HG02943 (cell line): ENCODE data around the gene FBRSL1.

ENCODE experiments used
- ATAC-seq: cut with Tn5 transposase; IDR thresholded peaks from one replicate; pipeline ENCODE4 v1.9.1; 2021; ENCODE audit warnings: mild to moderate bottlenecking, low read depth, moderate library complexity; ENCODE audit not compliant: unreplicated experiment

FBRSL1 gene

DNA sequence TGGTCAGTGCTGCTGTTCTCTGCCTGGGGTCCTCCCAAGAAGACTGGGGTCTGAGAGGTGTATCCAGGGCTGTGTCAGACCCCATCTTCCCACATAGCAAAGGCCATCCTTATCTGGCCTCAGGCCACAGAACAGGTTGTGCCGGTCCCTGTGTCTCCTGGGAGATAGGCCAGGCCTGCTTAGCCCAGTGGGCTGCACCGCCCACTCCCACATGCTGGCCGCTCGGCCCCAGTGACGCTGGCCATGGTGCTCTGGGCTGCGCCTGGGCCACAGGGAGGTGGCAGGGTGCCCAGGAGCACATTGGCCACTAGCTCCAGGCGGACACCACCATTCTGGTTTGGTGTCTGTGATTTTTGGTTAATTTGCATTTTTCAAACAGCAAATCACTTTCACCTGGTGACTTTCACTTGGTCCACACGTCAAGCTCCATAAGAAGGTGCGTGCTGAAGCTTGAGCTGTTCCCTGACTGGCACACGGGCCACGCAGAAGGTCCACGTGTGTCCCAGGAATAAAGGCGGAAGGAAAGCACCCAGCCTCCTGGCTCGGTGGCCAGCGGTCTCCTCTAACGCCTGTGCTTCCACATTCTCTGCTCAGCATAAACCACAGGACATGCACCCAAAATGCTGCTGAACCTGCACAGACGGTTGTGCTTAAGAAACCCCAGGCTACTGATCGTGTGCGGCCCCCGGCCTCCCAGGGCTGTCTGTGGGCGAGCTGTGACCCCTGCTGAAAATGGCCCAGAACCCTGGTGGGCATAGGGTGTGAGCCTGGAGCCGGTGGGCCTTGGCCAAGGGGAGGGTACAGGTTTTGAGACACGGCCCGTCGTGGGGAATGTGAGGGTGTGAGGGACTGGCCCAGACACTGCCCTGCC is 4.6 kb downstream of the FBRSL1 start:
- ATAC-seq, result no peak

DNA sequence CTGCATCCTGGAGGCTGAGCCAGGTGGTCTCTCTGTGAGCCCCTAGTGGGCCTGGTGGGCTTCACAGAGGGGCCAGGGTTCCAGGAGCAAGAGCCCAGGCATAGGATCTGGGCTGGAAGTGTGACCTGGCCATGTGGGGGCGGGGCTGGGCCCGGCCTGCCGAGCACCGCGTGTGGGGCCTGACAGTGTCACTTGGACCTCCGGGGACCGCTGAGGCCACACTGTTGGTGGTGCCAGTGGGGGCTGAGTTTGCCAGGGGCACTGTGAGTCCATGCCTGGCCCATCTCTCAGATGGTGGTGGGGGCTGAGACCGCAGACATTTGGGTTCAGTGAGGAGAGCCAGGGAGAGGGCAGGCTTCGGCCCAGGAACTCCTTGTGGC is 5.2 kb downstream of the FBRSL1 start:
- no peak for ATAC-seq

DNA sequence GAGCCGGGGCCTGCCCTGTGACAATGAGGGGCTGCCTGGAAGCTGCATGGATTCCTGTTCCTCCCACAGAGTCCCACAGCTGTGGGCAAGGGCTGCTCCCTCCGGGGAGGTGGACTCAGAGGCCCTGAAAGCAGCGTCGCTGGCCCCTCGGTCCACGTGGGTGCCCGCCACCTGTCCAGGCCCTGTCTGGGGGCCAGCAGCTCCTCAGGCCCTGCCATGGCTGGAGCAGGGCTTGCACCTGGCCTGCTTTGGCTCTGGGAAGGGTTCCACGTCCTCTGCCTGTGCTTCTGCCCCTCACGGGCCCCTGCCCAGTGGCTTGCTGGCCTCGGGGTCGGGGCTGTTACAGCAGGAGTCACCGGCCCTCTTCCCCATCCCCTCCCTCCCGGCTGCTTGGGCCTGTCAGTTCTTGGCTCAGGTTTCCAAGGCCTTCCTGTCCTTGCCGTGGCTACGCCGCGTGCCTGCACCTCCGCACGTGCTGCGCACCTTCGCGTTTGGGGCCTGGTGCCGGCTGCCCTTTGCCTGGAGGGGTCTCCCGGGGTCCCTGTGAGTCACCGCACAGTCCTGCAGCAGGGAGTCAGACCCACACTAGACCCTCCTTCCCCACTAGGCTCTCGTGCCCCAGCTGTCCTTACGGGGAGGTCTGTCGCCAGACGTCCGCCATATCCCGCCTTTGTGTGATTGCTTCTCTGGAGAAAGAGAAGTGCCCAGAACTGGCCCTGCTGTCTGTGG is 5.8 kb downstream of the FBRSL1 start:
- no peak for ATAC-seq

DNA sequence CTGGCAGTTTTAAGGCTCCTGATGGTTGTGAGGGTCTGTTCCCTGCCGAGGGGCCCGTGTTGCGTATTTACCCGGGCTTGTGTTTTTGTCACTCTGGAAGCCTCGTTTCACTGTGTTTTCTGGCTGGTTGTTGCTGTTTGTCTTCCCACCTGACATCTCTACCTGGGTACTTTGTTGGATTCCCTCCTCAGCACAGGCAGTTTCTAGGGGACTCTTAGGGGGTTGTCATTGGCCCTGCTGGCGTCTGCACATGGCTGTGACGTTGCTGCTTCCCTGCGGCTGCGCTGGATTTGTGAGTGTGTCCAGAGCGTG is 6.4 kb downstream of the FBRSL1 start:
- ATAC-seq, result no peak

DNA sequence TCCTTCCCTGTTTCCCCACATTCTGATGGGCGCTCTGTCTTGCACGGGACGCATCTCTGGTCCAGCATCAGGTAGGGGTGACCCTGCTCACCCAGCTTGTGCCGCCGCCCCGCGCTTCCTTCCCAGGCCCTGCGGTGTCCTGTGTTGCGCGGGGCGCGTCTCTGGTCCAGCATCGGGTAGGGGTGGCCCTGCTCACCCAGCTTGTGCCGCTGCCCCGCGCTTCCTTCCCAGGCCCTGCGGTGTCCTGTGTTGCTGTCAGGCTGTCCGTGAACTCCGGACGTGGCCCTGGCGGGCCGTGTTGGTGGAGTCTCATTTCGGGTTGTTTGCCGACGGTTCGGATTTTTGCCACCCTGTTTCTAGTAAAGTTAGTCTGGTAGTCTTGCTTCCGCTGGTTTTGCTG is 6.8 kb downstream of the FBRSL1 start:
- ATAC-seq, result no peak

DNA sequence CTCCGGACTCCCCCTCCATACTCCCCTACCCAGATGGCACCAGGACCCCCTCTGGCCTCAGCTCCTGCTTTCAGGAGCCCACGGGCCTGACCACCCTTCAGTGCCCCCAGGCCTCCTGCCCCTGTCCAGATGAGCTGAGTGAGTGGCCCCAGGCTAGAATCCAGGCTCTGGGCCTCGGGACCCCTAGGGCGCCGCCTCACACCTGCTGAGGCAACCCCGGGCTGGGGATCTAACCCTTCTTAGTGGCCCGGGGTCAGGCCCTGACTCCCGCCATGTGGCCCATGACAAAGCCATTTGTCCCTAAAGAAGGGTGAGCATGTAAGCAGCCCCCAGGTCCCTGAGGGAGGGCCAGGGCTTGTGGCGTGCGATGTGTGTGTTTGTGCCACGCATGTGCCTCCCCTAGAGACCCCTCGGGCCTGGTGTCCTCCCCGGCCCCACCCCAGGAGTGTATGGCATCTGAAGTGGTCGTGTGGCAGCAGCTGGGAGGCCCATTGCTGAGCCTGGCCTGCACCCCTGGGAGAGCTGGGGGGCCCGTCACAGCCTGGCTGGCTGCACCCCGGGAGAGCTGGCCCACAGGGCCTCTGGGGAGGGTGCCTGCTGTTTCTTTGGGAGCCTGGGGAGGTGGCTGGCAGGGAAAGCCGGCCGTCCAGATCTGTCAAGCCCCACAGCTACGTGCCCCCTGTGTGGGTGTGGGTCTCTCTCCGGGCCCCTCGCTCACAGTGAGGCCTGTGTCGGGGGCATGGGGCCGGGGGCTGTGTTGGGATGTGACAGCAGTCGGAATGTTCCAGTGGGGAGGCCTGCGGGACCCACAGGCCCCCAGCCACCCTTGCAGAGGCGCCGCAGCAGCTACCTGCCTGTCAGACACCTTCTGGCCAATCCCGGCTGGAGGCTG is 7.8 kb downstream of the FBRSL1 start:
- ATAC-seq, result no peak

DNA sequence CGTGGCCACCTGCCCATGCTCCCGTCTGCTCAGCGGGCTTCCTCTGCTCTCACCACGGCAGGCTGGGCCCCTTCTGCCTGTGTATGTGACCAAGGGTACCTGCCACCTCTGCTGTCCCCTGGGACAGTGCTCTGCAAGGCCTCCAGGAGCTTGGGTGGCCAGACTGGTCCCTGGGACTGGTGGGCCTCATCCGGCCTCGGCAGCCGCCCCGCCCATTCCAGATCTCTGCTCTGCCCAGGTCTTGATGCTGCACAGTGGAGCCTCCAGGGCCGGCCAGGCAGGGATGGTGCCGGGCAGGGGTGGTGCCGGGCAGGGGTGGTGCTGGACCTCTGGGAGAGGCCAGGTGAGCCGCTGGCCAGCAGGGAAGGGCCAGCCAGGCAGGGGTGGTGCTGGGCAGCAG is 9.0 kb downstream of the FBRSL1 start:
- ATAC-seq, result no peak

DNA sequence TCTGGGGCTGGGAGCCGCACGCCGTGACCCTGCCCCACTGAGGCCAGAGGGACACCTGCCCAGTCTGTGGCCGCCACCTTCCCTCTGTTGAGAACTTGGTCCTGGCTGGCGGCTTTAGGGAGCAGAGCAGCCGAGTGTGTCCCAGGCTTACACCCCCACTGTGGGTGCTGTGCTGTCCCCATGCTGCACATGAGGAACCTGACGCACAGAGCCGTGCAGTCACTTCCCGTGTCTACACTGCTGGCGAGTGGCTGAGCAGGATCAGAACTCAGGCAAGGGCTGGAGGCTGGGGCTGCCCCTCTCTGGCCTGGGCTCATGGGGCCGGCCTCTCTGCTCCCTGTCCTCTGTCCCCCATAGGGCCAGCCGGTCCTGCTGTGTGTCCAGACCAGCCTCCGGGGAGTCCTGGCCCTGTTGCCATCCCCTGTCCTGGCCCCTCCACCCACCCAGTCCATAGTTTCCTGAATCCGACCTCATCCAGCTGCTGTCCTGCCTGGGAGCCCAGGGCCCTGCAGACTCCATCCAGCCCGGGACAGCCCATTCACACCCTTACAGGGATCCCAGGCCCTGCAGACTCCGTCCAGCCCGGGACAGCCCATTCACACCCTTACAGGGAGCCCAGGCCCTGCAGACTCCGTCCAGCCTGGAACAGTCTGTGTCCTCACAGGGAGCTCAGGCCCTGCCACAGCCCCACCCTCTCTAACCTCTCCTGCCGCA is 10.3 kb downstream of the FBRSL1 start:
- no peak for ATAC-seq

DNA sequence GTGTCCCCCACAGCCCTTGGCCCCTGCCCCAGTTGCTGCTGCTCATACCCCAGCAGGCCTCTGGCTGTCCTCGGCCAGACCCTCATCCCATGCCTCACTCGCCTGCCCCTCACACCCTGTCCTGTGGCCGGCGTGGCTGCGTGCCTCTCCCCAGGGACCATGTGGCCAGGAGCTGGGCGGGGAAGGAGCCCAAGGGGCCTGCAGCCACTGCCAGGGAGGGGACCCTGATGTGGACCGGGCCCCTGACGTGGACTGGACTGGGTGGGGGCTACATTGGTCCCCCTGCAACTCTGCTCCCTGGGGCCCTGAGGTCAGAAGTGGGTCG is 10.9 kb downstream of the FBRSL1 start:
- no peak for ATAC-seq

DNA sequence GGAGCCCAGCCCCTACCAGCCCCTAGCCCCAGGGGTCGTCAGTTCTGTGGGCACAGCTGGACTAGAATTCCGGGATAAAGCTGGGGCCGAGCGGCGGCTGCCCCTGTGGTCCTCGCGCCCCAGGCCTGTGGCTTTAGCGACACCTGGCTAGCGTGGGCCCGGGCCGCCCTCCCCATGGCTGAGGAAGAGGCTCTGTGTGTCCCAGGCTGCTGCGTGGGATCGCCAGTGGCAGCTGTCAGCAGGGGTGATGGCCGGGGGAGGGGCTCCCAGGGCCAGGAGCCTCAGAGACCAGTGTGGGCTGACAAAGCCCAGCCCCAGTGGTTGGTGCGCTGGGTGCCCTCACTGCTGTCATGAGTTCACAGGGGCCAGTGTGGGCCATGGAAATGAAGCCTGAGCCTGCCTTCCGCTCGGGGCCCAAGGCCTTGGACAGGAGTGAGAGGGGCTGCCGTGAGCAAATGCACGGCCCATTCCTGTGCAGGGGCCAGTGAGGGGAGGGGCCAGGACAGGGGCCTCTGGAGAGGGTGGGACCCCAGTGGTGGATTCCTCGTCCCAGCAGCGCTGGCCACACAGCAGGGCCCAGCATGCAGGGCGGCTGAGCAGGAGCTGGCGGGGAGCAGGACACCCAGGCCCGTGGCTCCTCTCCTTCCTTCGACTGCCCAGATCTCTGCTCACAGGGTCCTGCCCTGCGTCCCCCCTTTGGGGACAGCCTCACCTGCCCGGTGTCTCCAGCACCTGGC is 11.4 kb downstream of the FBRSL1 start:
- ATAC-seq, result no peak

DNA sequence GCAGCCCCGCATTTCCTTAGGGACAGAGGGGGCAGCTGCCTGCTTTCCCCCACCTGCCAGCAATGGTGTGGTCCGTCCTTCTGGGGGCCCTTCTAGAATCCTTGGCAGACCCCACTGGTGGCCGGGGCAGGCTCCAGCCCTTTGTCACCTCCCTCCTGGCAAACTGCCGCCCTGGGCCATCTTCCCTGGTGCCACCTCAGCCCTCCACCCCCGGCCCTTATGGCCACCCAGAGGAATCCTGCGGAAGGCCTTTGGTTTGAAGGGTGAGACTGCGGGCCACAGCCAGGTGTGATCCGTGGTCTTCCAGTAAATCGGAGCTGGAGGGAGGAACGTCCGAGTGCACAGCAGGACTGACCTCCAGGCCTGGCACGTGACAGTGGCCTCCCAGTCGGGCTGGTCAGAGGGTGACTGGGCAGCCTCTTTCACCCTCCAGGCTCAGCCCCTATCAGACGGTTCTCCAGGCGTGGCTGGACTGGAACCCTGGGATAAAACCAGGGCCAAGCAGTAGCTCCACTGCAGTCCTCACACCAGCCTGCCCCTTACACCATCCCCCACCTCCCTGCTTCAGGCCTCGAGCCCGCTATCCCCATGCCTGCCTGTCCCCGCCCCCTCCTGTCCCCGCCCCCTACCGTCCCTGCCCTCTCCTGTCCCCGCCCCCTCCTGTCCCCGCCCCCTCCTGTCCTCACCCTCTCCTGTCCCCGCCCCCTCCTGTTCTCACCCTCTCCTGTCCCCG is 12.4 kb downstream of the FBRSL1 start:
- no peak for ATAC-seq

DNA sequence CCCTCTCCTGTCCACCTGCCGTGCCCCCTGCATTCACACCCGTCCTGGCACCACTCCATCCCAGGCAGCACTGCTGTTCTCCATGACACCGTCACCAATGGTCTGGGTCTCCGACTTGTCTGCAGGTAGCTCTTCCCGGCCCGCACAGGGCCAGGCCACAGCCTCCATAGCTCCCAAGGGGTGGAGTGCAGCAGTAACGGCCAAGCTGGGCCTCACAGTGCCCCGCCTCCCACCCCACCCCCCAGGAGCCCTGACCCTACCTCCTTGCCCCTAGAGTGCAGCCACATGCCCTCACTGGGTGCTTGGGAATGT is 12.9 kb downstream of the FBRSL1 start:
- ATAC-seq, result no peak

DNA sequence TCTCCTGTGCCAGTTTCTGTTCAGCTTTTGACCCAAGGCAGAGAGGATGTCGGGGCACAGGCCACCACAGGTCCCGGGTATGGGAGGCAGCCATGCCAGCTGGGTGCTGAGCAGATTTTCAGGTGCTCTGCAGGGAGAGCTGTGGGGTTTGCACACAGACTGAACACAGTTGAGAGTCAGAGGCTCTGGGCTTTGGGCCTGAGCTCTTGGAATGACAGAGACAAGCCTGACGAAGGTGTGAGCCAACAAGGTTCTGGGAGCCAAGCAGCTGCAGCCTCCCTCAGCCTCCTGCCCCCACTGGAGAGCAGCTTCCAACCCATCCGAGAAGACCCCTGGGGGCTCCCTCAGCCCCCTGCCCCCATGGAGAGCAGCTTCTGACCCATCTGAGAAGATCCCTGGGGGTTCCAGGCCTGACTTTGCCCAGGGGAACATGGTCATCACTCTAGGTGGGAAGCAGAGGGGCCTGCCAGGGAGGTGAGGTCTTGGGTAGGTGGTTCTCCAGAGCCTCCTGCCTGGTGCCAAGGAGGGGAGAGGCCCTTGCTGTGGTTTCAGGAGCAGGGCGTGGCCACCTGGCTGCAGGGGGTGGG is 13.8 kb downstream of the FBRSL1 start:
- no peak for ATAC-seq

DNA sequence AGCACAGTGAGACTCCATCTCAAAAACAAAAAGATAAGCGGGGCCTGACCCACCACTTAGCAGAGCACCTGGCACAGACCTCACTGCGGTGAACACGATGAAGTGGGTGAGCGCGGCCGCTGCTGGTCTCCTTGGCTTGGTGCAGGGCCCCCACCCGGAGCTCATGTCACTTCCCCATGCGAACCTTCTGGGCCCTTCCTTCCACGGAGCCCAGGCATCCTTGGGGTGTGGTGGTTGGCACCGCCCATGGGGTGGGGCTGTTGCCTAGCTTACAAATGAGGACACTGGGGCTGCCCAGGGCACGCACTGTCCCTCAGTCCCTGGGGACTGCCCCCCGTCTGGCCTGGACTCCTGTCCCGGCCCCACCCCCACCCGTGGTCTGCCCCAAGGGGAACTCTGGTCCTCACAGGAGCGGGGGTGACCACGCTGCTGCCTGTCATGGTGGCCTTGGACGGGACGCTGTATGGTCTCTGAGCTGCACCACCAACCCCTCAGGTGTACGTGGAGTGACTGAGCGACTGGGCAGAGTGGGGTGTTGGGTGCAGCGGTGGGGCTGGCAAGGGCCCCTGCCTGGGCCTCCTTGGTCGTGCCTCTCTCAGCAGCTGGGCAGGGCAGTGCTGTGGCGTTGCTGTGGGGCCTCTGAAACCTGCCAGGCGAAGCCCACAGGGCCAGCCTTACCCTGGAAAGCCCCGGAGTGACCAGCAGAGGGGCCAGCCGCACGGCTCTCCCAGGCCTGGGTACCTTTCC is 15.3 kb downstream of the FBRSL1 start:
- ATAC-seq, result no peak

DNA sequence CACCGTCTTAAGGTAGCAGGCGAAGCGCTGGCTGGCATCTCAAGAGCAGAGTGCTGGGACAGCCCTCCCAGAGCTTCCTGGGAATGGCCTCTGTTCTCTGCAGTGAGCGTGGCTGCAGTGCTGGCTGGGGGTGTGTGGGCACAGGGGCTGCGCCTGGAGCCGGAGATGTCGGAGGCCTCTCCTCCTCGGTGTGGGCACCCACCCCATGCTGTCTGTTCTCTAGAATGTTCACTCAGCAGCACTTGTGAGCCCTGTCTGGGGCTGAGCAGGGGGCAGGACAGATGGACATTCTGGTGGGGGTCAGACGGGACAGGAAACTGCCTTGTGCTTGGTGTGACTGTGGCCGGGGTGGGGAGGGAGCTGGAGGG is 15.9 kb downstream of the FBRSL1 start:
- ATAC-seq, result no peak

DNA sequence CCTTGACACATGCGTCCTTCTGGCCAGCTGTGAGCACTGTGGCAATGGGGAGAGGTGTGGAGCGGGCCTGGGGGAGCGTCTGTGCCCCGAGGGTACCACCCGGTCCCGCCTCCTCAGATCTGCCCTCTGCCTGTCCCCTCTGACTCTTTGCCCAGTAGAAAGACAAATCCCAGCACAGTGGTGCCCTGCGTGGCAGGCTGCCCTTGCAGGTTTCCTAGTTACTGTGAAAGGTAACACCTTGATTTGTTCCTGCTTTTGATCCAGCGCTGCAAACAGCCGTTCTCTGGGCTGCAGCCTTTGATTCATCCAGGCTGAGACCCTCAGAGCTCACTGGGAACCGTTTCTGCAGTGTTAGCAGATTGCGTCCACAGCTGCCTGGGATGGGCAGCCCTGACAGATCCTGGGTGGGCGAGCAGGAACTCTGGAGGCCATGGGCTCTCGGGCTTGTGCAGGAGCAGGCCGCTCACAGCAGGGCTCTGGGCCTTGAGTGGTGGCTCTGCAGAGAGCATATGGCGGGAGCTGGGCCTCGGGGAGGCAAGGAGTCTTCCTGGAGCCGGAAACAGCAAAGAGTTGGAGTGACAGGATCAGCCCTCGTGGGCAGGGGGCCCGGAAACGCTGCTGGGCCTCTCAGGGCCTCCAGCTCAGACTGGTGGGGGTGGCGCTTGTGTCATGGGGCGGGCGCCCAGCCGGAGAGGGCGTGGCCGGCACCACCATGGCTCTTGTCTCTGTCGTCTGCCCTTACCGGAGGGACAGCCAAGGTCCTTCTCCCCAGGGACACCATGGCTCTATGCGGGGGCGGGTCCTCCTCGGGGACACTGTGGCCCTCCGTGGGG is 16.6 kb downstream of the FBRSL1 start:
- no peak for ATAC-seq

DNA sequence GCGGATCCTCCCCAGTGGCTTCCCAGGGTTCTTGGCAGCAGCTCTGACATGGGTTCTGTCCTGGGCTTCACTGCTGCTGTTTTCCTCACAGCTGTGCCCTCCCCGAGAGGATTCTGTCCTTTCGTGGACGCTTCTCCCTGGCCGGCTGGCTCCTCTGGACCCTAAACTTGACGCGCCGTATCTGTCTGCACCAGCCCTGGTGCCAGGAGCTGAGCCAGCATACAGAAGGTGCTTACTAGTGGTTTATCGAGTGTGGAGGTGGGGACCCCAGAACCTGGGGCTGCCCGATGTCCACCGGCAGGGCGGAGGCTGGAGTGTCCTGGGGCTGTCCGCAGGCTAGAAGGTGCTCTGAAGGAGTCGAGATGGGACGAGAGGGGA is 17.2 kb downstream of the FBRSL1 start:
- no peak for ATAC-seq
